ENCODE results near the gene DNAI2. TPM values are rescaled to one million over a fixed set of nuclear protein-coding genes. Genes with fewer than 3 reads are reported as not detected.

Gene DNAI2
- total RNA-seq, 1 experiment from 2014 or later, result 0.26 TPM

DNA sequence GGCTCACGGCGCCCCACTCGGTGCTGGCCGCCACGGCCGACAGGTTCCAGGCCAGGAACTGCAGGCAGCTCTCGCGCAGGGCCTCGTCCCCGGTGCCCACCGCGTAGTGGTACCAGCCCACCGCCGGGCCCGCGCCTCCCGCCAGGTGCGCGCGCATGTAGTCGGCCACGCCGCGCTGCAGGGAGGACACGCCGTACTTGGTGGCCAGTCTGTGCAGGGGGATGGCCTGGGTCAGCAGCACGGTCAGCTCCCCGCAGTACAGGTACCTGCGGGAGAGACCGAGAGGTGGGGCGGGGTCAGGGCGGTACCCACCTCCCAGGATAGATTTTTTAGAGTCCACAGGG lies 83.4 kb downstream of the DNAI2 start:
- Mint-ChIP-seq H3K36me3 (no peaks in the 10 kb centered on the region), H3K4me1 (peaks cover 27% of the 10 kb centered on the region), H3K27ac (no peak overlapping the region), H3K27me3 (ENCODE audit: low read depth) (peaks cover 54% of the 10 kb centered on the region), H3K9me3 (0 out of 2 replicates have a peak, but pooled peaks cover 5% of the 10 kb centered on the region), H3K4me3 (no peak overlapping the region)
- DNase-seq (ENCODE audit: low spot score) (no peak), ATAC-seq (no peak)
- TF ChIP-seq, protein P1, sequence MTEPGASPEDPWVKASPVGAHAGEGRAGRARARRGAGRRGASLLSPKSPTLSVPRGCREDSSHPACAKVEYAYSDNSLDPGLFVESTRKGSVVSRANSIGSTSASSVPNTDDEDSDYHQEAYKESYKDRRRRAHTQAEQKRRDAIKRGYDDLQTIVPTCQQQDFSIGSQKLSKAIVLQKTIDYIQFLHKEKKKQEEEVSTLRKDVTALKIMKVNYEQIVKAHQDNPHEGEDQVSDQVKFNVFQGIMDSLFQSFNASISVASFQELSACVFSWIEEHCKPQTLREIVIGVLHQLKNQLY (CRISPR knock-in tag; IDR thresholded peaks at IDR 0.05), result no peak
- no peak for TF ChIP-seq ATF3 (CRISPR knock-in tag; conservative IDR thresholded peaks at IDR 0.05)
- no peak for TF ChIP-seq ETV6 (CRISPR knock-in tag; IDR thresholded peaks at IDR 0.05)
- TF ChIP-seq ZNF281 (CRISPR knock-in tag; IDR thresholded peaks at IDR 0.05), result no peak
- TF ChIP-seq NFYB (CRISPR knock-in tag; conservative IDR thresholded peaks at IDR 0.05; ENCODE audit: low read depth), result no peak
- peak; percentile 74 for TF ChIP-seq HMGXB4 (CRISPR knock-in tag; IDR thresholded peaks at IDR 0.05)
- TF ChIP-seq E2F4 (CRISPR knock-in tag; IDR thresholded peaks at IDR 0.05; ENCODE audit: borderline replicate concordance, low read depth), result no peak
- TF ChIP-seq STAT6 (CRISPR knock-in tag; conservative IDR thresholded peaks at IDR 0.05; ENCODE audit: low read depth), result no peak
- no peak for TF ChIP-seq MXD4 (CRISPR knock-in tag; IDR thresholded peaks at IDR 0.05; ENCODE audit: borderline replicate concordance)
- ChIA-PET CTCF (interaction anchor here (0.7 to 6.1 kb wide), 14 partner anchors 11 to 380 kb away, joined by 3 to 52 read pairs (median 6); partner anchors contain the start of genes CD300H, GPR142 and RAB37), POLR2A (interaction anchor here (0.9 to 1.0 kb wide), 2 partner anchors 12 to 73 kb away, joined by 4 to 5 read pairs; no protein-coding TSS in a partner anchor)

DNA sequence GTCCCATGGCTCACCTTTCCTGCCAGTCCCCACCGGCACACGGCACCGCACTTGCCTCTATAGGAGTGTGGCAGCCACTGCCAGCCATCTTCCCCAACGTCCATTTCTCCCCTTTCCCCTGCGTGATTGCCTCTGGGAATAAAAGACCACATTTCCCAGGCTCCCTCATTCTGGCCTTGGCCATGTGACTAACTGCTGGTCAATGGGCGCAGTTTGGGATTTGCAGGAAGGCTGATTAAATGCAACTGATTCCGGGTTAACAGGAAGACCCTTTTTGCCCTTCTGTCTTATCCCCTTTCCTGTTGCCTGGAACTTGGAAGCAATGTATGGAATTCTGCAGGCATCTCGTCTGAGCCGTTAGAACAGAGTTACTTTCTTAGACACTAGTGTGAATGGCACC lies 84.7 kb downstream of the DNAI2 start:
- H3K36me3 Mint-ChIP-seq, result no peaks in the 10 kb centered on the region
- peaks cover 35% of the 10 kb centered on the region for H3K4me1 Mint-ChIP-seq
- peak overlapping the region; percentile 41 for H3K4me3 Mint-ChIP-seq
- ChIA-PET POLR2A (no interaction called here), CTCF (interaction anchor here (1.8 to 6.1 kb wide), 5 partner anchors 10 to 95 kb away, joined by 4 to 52 read pairs (median 19); partner anchors contain the start of gene GPR142)
- H3K27ac Mint-ChIP-seq, result no peak overlapping the region
- H3K9me3 Mint-ChIP-seq, result 0 out of 2 replicates have a peak, but pooled peaks cover 5% of the 10 kb centered on the region
- H3K27me3 Mint-ChIP-seq (ENCODE audit: low read depth), result peaks cover 41% of the 10 kb centered on the region
- no peak for ATAC-seq
- no peak for DNase-seq (ENCODE audit: low spot score)
- no peak for TF ChIP-seq RORB (CRISPR knock-in tag; IDR thresholded peaks at IDR 0.05)
- TF ChIP-seq ZBTB43 (CRISPR knock-in tag; IDR thresholded peaks at IDR 0.05), result no peak
- TF ChIP-seq TP53 (CRISPR knock-in tag; IDR thresholded peaks at IDR 0.05), result no peak
- TF ChIP-seq, protein P2, sequence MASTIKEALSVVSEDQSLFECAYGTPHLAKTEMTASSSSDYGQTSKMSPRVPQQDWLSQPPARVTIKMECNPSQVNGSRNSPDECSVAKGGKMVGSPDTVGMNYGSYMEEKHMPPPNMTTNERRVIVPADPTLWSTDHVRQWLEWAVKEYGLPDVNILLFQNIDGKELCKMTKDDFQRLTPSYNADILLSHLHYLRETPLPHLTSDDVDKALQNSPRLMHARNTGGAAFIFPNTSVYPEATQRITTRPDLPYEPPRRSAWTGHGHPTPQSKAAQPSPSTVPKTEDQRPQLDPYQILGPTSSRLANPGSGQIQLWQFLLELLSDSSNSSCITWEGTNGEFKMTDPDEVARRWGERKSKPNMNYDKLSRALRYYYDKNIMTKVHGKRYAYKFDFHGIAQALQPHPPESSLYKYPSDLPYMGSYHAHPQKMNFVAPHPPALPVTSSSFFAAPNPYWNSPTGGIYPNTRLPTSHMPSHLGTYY (CRISPR knock-in tag; IDR thresholded peaks at IDR 0.05), result no peak
- TF ChIP-seq FOXP4 (CRISPR knock-in tag; IDR thresholded peaks at IDR 0.05), result no peak
- TF ChIP-seq ZNF317 (CRISPR knock-in tag; IDR thresholded peaks at IDR 0.05; ENCODE audit: borderline replicate concordance, low read depth), result no peak
- no peak for TF ChIP-seq SMAD3 (CRISPR knock-in tag; IDR thresholded peaks at IDR 0.05; ENCODE audit: borderline replicate concordance)
- TF ChIP-seq SP1 (CRISPR knock-in tag; conservative IDR thresholded peaks at IDR 0.05), result no peak
- TF ChIP-seq, protein P3, sequence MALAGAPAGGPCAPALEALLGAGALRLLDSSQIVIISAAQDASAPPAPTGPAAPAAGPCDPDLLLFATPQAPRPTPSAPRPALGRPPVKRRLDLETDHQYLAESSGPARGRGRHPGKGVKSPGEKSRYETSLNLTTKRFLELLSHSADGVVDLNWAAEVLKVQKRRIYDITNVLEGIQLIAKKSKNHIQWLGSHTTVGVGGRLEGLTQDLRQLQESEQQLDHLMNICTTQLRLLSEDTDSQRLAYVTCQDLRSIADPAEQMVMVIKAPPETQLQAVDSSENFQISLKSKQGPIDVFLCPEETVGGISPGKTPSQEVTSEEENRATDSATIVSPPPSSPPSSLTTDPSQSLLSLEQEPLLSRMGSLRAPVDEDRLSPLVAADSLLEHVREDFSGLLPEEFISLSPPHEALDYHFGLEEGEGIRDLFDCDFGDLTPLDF (CRISPR knock-in tag; IDR thresholded peaks at IDR 0.05), result no peak

All from WTC11 (cell line).